ENCODE results near the gene UFSP2.

Gene UFSP2

DNA sequence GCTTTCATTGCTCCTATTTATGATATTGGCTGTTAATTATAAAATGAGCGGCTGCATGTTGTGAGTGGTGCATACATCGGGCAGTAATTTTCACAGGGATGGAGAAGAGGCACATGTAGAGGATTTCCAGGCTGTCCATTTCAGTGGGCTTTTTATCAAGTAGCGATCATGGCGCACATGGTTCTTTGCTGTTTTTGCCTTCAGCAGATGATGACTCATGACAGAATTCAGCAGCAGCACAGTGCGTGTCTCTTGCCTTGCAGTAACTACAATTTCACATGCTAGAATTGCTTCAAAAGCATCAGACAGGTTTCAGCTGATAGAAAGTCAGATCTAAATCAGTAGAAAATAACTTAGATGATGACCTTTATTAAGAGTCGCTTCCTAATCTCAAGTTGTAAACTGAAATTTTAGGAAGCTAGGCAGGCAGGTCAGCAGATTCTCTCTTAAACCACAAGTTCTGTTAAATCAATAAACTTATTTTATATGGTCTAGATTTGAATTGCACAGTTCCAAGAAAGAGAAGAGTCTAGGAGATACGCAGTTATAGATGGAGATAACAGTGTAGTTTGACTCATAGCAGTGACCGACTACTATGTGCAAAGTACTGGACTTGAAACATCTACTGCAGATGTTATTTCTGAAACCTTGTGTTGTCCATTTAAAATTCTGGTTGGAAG is 65.9 kb downstream of the UFSP2 start:
- in situ Hi-C loops (cut with MboI; ENCODE audit: low pct_unique_long_range_greater_than_20kb, low sequenced_read_pairs, unreplicated experiment) = no loop called here
- TF ChIP-seq, protein P1, sequence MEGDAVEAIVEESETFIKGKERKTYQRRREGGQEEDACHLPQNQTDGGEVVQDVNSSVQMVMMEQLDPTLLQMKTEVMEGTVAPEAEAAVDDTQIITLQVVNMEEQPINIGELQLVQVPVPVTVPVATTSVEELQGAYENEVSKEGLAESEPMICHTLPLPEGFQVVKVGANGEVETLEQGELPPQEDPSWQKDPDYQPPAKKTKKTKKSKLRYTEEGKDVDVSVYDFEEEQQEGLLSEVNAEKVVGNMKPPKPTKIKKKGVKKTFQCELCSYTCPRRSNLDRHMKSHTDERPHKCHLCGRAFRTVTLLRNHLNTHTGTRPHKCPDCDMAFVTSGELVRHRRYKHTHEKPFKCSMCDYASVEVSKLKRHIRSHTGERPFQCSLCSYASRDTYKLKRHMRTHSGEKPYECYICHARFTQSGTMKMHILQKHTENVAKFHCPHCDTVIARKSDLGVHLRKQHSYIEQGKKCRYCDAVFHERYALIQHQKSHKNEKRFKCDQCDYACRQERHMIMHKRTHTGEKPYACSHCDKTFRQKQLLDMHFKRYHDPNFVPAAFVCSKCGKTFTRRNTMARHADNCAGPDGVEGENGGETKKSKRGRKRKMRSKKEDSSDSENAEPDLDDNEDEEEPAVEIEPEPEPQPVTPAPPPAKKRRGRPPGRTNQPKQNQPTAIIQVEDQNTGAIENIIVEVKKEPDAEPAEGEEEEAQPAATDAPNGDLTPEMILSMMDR (IDR thresholded peaks at IDR 0.05; ENCODE audit: extremely low read depth, insufficient read depth, missing control alignments) = no peak
- DNase-seq (ENCODE audit: low spot score) = no peak

DNA sequence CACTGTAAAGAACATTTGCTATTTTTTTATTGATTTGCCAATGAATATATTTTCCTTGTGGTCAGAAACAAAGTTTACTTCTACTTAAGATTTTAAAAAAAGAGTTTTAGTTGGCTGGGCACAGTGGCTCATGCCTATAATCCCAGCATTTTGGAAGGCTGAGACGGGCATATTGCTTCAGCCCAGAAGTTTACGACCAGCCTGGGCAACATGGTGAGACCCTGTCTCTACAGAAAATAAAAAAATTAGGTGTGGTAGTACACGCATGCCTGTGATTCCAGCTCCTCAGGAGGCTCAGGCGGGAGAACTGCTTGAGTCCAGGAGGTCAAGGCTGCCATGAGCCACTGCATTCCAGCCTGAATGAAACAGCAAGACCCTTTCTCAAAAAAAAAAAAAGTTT is 66.8 kb downstream of the UFSP2 start:
- in situ Hi-C loops (cut with MboI; ENCODE audit: low pct_unique_long_range_greater_than_20kb, low sequenced_read_pairs, unreplicated experiment) = no loop called here
- DNase-seq (ENCODE audit: low spot score) = no peak
- TF ChIP-seq, protein P1 (IDR thresholded peaks at IDR 0.05; ENCODE audit: extremely low read depth, insufficient read depth, missing control alignments) = no peak

DNA sequence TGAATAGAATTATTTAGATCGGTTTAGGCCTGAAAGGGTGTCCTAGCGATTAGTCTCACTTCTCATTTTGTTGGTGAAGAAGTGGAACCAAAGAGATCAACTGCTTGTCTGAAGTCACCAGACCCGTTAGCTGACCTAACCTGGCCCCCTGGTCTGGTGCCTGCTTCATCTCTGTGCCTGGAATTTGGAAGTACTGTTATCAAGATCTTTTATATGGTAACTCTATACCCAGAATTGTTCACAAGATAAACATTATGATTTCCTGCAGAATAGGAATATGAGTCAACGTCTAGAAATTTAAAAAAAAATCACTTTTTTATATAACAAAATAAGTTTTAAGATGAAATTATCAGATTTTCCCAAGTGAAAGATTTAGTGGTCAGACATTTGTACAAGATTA is 67.2 kb downstream of the UFSP2 start:
- in situ Hi-C loops (cut with MboI; ENCODE audit: low pct_unique_long_range_greater_than_20kb, low sequenced_read_pairs, unreplicated experiment) = no loop called here
- TF ChIP-seq, protein P1 (IDR thresholded peaks at IDR 0.05; ENCODE audit: extremely low read depth, insufficient read depth, missing control alignments) = no peak
- DNase-seq (ENCODE audit: low spot score) = no peak

DNA sequence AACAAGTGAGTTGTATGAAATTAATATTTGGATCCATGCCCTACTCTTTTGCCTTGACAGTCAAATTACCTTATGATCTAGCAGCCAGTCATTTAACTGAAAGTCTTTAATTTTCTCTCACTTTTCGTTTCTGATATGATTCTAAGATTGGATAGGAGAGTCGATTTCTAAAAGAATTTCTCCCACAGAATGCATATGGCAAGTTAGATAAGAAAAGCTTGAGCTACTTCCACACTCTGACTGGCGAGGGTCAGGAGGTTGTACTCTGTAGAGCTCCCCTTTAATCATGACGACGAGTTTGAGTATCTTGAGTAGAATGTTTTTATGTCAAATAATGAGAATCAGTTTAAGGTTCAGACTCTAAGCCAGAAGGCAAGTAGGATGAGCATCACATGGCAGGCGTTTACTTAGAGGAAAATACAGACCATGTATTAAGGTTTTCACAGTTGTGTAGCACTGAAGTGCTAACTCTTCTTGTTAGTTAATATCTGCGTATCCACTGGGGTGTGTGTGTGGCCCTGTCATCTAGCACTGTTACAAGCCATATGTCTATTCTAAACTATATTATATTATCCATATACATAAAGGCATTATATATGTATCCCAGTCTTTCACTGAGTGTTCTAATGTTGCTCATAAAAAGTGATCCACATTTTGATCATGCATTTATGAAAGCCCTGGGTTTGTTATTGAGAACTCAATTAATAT is 67.9 kb downstream of the UFSP2 start:
- TF ChIP-seq, protein P1 (IDR thresholded peaks at IDR 0.05; ENCODE audit: extremely low read depth, insufficient read depth, missing control alignments) = no peak
- no peak for DNase-seq (ENCODE audit: low spot score)
- in situ Hi-C loops (cut with MboI; ENCODE audit: low pct_unique_long_range_greater_than_20kb, low sequenced_read_pairs, unreplicated experiment) = no loop called here

DNA sequence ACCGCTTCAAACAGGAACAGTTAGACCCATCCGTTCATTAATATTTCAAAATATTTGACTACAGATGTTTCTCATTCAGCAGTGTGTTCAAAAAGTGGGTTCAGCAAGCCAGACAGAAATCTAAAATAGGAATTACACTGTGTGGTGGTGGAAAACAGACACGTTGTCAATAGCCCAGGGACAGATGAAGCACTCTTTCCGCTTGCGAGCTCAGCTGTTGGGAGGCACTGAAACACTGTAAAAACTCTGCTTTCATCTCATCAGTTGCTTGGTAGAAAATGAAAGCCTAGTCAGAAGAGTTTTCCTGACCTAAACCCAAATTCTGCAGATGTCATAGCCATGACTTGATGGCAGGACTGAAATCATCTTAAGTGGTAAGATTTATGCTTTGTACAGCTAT is 68.6 kb downstream of the UFSP2 start:
- in situ Hi-C loops (cut with MboI; ENCODE audit: low pct_unique_long_range_greater_than_20kb, low sequenced_read_pairs, unreplicated experiment) = no loop called here
- DNase-seq (ENCODE audit: low spot score) = no peak
- TF ChIP-seq, protein P1 (IDR thresholded peaks at IDR 0.05; ENCODE audit: extremely low read depth, insufficient read depth, missing control alignments) = no peak

DNA sequence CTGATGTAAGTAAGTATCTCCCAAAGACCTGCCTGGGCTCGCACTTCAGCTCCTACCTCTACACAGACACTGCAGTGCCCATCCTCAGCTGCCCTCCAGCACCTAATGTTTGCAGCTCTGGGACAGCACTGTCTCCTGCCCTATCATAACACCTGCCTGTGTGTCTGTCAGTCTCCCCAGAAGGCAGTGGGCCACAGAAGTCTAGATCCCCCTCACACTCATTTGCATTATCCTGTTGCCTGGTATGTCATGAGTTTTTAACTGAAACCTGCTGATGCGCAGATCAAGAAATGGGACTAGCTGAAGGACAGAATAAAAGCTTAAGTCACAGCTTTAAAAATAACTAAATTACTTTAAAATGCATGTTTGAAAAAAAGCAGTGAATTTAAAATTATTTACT is 73.0 kb downstream of the UFSP2 start:
- in situ Hi-C loops (cut with MboI; ENCODE audit: low pct_unique_long_range_greater_than_20kb, low sequenced_read_pairs, unreplicated experiment) = no loop called here
- TF ChIP-seq, protein P1 (IDR thresholded peaks at IDR 0.05; ENCODE audit: extremely low read depth, insufficient read depth, missing control alignments) = no peak
- no peak for DNase-seq (ENCODE audit: low spot score)

All from GM13977 (cell line).